Gastroesophageal sphincter (tissue), 4 donors: ENCODE results near the gene SCNN1A. TPM values are rescaled to one million over a fixed set of nuclear protein-coding genes. Genes with fewer than 3 reads are reported as not detected.
A peak's percentile ranks its signal among the peaks of the same experiment; 100 is the strongest.

Source experiments
- ATAC-seq: fragments of 150-250 bp; one replicate; pipeline ENCODE4 v1.9.1; 2016; ENCODE audit warnings: mild to moderate bottlenecking, moderate library complexity
- H3K27ac ChIP-seq, 4 donors: fragments of 200-600 bp; sonication (generic) in 3 of 4; 1 replicate in 3 of 4; 2 replicates in 1 of 4; pipeline ENCODE4 v1.5.1; 2016 to 2019
- H3K27me3 ChIP-seq: fragments of 200-600 bp; sonication (generic); one replicate; pipeline ENCODE4 v1.5.1; 2019
- H3K36me3 ChIP-seq, 2 donors: fragments of 200-600 bp; sonication (generic); one replicate each; pipeline ENCODE4 v1.5.1; 2019; ENCODE audit warnings: control low read depth in 1 of 2
- H3K4me1 ChIP-seq, 3 donors: fragments of 200-600 bp; sonication (generic); 1 replicate in 2 of 3; 2 replicates in 1 of 3; pipeline ENCODE4 v1.5.1; 2016 to 2019; ENCODE audit warnings: control low read depth in 2 of 3
- H3K4me3 ChIP-seq, 2 donors: fragments of 200-600 bp; sonication (generic); one replicate each; pipeline ENCODE4 v1.5.1; 2019; ENCODE audit warnings: mild to moderate bottlenecking in 1 of 2, moderate library complexity in 1 of 2
- H3K9me3 ChIP-seq, 3 donors: fragments of 200-600 bp; sonication (generic); one replicate each; pipeline ENCODE4 v1.5.1; 2017 to 2019; ENCODE audit warnings: control low read depth in 2 of 3
- EP300 ChIP-seq: sonication (generic); formaldehyde crosslinking; IDR thresholded peaks from one replicate; pipeline ENCODE4 v1.6.1; 2017; ENCODE audit warnings: antibody characterized with exemption, mild to moderate bottlenecking
- POLR2A ChIP-seq, 2 donors: fragments of 450-650 bp; IDR thresholded peaks; one replicate each; pipeline ENCODE4 v1.6.1; 2017; ENCODE audit warnings: antibody characterized with exemption in 2 of 2, mild to moderate bottlenecking in 2 of 2, moderate library complexity in 1 of 2
- POLR2AphosphoS5 ChIP-seq: sonication (generic); formaldehyde crosslinking; IDR thresholded peaks from one replicate; pipeline ENCODE4 v1.6.1; 2017; ENCODE audit warnings: antibody characterized with exemption
- WGBS, 2 donors: methylation state at CpG; one replicate each; pipeline ENCODE4 v1.1.5; 2018; ENCODE audit warnings: low coverage in 1 of 2; 5-methylcytosine and 5-hydroxymethylcytosine counted together
- total RNA-seq, 4 donors: library from RNA; depleted of rRNA; stranded (reverse); fragments of >200 nt; gene quantifications; one replicate each; pipeline ENCODE4 v1.1.0, GENCODE V29; 2016
- TF ChIP-seq, protein P1 (sequence below), 4 experiments: fragments of 200-600 bp in 2 of 4; fragments of 450-650 bp in 2 of 4; sonication (generic) in 1 of 4; IDR thresholded peaks; one replicate each; pipeline ENCODE4 v1.5.1; 2017 to 2019; ENCODE audit warnings: antibody characterized with exemption in 4 of 4, mild to moderate bottlenecking in 2 of 4, moderate library complexity in 2 of 4

SCNN1A gene
- total RNA-seq, 4 donors from 2014 or later: 0.62 to 19.9 (median 5.2) TPM; not detected in 1

DNA sequence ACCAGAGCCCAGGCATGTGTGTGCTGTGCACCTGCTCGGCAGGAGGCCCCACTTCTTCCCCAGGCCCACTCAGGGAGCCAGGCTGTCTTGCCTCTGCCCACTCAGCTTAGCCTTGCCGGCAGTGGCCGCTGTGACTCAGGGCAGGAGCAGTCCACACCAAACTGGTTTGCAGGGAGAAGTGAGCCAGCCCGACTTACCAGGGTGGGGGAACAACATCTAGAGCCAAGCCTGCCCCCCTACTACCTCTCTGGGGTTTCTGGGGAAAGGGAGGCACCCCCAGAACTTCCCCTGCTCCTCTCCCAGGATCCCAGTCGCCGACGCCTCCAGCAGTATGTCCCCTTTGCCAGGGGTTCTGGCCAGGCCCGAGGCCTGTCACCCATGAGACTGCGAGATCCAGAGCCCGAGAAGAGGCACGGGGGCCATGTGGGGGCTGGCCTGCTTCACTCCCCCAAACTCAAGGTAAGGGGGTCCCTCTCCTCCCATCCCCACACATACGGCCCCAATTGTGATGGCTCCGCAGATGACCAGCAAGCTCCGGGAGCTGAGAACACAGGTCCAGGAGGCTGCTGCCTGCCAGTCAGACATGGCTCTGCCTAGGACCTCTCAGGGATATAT, 61.9 kb downstream of the SCNN1A start:
- TF ChIP-seq EP300 (no peak), POLR2AphosphoS5 (no peak), POLR2A (IDR thresholded peaks at IDR 0.05) (no peak)
- TF ChIP-seq, protein P1, sequence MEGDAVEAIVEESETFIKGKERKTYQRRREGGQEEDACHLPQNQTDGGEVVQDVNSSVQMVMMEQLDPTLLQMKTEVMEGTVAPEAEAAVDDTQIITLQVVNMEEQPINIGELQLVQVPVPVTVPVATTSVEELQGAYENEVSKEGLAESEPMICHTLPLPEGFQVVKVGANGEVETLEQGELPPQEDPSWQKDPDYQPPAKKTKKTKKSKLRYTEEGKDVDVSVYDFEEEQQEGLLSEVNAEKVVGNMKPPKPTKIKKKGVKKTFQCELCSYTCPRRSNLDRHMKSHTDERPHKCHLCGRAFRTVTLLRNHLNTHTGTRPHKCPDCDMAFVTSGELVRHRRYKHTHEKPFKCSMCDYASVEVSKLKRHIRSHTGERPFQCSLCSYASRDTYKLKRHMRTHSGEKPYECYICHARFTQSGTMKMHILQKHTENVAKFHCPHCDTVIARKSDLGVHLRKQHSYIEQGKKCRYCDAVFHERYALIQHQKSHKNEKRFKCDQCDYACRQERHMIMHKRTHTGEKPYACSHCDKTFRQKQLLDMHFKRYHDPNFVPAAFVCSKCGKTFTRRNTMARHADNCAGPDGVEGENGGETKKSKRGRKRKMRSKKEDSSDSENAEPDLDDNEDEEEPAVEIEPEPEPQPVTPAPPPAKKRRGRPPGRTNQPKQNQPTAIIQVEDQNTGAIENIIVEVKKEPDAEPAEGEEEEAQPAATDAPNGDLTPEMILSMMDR (IDR thresholded peaks at IDR 0.05): no peak
- Histone ChIP-seq H3K36me3 (no peaks in the 10 kb centered on the region), H3K4me3 (no peak overlapping the region), H3K27me3 (peaks cover 24% of the 10 kb centered on the region), H3K27ac (no peak overlapping the region), H3K9me3 (no peaks in the 10 kb centered on the region), H3K4me1 (peaks cover 0 to 11% (median 8%) of the 10 kb centered on the region in 3 donors)
- WGBS, 2 donors: 80% methylated on average over 1 of the region's 14 CpGs; no CpG with 5 or more reads in 1 of the 2 donors
- ATAC-seq: no peak

DNA sequence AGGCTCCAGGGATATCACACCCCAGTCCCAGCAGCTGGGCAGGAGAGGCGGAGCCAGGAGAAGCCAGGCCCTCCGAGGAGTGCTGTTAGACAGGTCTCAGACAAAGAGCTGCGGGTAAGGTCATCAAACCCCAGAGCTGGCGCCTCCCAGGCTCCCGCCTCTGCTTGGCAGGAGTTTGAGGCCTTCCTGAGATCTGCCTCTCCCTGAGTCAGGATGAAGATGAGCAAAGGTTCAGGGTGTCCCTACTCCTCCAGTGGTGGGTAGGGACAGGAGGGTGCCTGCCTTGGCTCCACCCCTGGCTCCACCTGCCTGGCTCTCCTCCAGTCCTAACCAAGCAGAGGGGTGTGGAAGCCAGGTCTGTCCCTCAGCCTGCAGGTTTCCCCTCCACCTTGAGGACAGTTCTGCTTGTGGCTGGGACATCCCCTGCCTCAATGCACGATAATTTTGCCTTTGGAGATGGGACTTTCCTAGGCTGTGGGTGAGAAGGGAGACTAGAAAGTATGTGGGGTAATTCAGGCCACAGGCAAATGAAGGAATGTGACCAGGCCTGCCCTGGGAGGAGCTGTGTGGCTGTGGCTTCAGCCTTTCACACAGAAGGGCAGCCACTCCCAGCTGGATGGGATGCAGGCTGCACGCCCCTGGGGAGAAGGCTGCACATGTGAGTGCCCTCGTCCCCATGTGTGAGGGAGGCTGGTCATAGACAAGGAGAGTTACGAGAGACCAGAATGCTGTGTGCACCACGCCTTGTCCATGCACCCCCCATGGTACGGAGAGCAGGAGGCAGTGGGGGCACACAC, 62.6 kb downstream of the SCNN1A start:
- 43 to 88% methylated on average over 4 to 6 of the region's 11 CpGs for WGBS, 2 donors
- H3K27me3 ChIP-seq: peaks cover 28% of the 10 kb centered on the region
- TF ChIP-seq EP300: no peak
- TF ChIP-seq, protein P1 (IDR thresholded peaks at IDR 0.05): no peak
- no peaks in the 10 kb centered on the region for H3K36me3 ChIP-seq
- H3K9me3 ChIP-seq: no peaks in the 10 kb centered on the region
- no peak overlapping the region for H3K27ac ChIP-seq
- H3K4me1 ChIP-seq: peaks cover 0 to 11% (median 8%) of the 10 kb centered on the region in 3 donors
- peak; percentile 23 for ATAC-seq
- H3K4me3 ChIP-seq: no peak overlapping the region

DNA sequence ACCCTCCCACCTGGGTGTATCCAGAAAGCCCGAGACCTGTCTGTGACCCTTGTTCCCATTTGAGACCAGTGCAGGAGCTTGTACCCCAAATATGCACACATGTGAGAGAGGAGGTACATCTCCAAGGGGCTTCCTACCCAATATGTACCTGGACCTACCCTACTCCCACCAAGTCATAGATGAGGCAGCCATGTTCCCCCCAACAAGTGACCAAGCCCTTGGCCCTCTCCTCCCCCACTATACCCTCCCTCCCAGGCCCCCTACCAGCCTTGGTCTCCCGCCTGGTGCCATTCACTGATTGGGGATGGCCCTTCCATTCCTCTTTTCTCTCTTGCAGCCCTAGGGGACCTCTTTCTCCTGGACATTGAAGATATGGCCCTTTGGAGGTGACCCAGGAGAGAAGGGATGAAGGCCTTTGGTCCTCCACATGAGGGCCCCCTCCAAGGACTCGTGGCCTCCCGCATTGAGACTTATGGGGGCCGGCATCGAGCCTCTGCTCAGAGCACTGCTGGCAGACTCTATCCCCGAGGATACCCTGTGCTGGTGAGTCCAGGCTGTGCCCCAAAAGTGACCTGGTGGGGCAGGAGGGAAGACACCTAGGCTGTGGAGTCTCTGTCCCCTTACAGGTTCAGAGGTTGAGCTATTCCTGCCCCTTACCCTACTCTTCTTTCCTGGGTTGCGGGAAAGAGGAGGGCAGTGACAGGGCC, 63.4 kb downstream of the SCNN1A start:
- TF ChIP-seq EP300: no peak
- TF ChIP-seq, protein P1 (IDR thresholded peaks at IDR 0.05): no peak
- TF ChIP-seq POLR2AphosphoS5: no peak
- TF ChIP-seq POLR2A (IDR thresholded peaks at IDR 0.05): no peak
- ATAC-seq: no peak
- Histone ChIP-seq H3K27me3 (peaks cover 28% of the 10 kb centered on the region), H3K36me3 (no peaks in the 10 kb centered on the region), H3K4me1 (peaks cover 0 to 11% (median 8%) of the 10 kb centered on the region in 3 donors), H3K27ac (no peak overlapping the region), H3K4me3 (no peak overlapping the region), H3K9me3 (no peaks in the 10 kb centered on the region)
- WGBS, 2 donors: 100% methylated on average over 2 to 3 of the region's 8 CpGs

DNA sequence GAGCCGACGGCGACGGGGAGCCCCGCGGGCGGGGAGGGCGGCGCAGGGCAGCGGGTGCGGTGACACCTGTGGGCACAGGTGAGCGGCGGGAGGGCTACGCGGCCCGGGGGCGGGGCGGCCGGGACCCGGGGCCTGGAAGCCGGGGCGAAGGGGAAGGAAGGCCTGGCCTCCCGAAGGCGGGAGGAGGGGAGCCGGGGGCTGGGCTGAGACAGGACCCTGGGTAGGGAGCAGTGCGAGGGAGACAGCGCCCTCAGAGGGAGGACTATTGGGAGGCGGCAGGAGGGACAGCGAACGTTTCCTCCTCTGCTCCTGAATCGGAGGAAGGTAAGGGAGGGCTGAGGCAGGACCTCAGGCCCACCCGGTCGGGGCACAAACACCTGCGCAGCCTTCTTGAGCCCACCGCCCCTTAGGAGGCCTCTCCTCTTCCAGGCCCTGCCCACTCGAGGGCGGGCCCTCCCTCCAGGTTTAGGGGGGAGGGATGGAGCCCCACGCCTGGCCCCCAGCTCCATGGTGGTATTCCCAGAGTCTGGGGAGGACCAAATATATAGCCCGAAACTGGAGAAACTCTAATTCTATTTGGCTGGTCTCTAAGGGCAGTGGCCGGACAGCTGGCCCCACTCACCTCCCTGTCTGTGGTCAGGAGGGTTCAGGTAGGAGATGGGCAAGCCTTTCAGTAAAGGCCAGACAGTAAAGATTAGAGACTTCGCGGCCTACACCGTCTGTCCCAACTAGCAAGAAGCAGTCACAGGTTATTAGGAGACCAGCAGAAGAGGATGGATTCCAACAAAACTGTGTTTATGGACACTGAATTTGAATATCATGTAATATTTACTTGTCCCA, 64.4 kb downstream of the SCNN1A start:
- no peak overlapping the region for H3K27ac ChIP-seq
- 100% methylated on average over 1 to 3 of the region's 43 CpGs for WGBS, 2 donors
- no peak for ATAC-seq

More for the DNA sequence above, 64.4 kb downstream of the SCNN1A start:
- H3K36me3 ChIP-seq: no peaks in the 10 kb centered on the region
- peak overlapping the region in 1 of 2 donors; percentile 45 for H3K4me3 ChIP-seq
- peaks cover 0 to 11% (median 8%) of the 10 kb centered on the region in 3 donors for H3K4me1 ChIP-seq
- no peak for TF ChIP-seq POLR2AphosphoS5
- TF ChIP-seq, protein P1 (IDR thresholded peaks at IDR 0.05): no peak
- TF ChIP-seq EP300: no peak
- no peak for TF ChIP-seq POLR2A (IDR thresholded peaks at IDR 0.05)
- peaks cover 28% of the 10 kb centered on the region for H3K27me3 ChIP-seq
- H3K9me3 ChIP-seq: no peaks in the 10 kb centered on the region
